ENCODE measurements around the gene NPLOC4. TPM values are rescaled to one million over a fixed set of nuclear protein-coding genes. Genes with fewer than 3 reads are reported as not detected.
"Not testable (repeated sequence)": the region's sequence is repeated elsewhere in the genome, so short reads cannot be mapped to it uniquely, and the experiment has no call there.

The NPLOC4 gene
- total and polyA plus RNA-seq, 2 experiments from 2014 or later: 51.4 to 64.6 TPM

- DNase-seq: no peak
- Histone ChIP-seq H3K4me3 (no peak overlapping the region), H3K4me1 (ENCODE audit: insufficient read depth) (peaks cover under 1% of the 10 kb centered on the region; the same call in 1 of the 2 replicates), H3F3A (ENCODE audit: insufficient read depth) (no peaks in the 10 kb centered on the region), H3K79me2 (ENCODE audit: insufficient read depth) (peaks cover 23% of the 10 kb centered on the region), H3K36me3 (ENCODE audit: low read depth) (peaks cover 50% of the 10 kb centered on the region), H4K20me1 (ENCODE audit: insufficient read depth) (no peaks in the 10 kb centered on the region), H3K4me2 (ENCODE audit: unreplicated experiment) (no peak overlapping the region), H3K27ac (no peak overlapping the region), H3K9me3 (ENCODE audit: low read depth) (no peaks in the 10 kb centered on the region), H2AFZ (no peak overlapping the region), H3K9me2 (ENCODE audit: insufficient read depth) (no peaks in the 10 kb centered on the region), H3K9ac (no peak overlapping the region), H3K27me3 (replicated peaks; ENCODE audit: insufficient read depth) (no peaks in the 10 kb centered on the region)
- in situ Hi-C loops (cut with MboI): loop anchor here (10.0 kb wide), 1 partner anchor 65 kb away; the partner anchor contains the start of gene PDE6G
- WGBS, 2 experiments (ENCODE audit: low coverage in 1 of 2, low lambda C conversion rate in 2 of 2, missing lambda C conversion rate in 2 of 2): 94 to 97% methylated on average over 5 of the region's 5 CpGs
- TF ChIP-seq EZH2phosphoT487 (IDR thresholded peaks at IDR 0.05; ENCODE audit: insufficient read depth, low read depth) (no peak), EZH2 (IDR thresholded peaks at IDR 0.05; ENCODE audit: insufficient read depth, poor library complexity, severe bottlenecking) (no peak)
These were observed 47.3 kb downstream of the NPLOC4 start for GRCh38 chr17:81589612-81590011.

- H3K79me2 ChIP-seq (ENCODE audit: insufficient read depth): peaks cover 23% of the 10 kb centered on the region
- H3K9ac ChIP-seq: no peak overlapping the region
- H3K27me3 ChIP-seq (replicated peaks; ENCODE audit: insufficient read depth): no peaks in the 10 kb centered on the region
- H2AFZ ChIP-seq: no peak overlapping the region
- no peak for DNase-seq
- H3K9me2 ChIP-seq (ENCODE audit: insufficient read depth): no peaks in the 10 kb centered on the region
- no peaks in the 10 kb centered on the region for H4K20me1 ChIP-seq (ENCODE audit: insufficient read depth)
- peaks cover 69% of the 10 kb centered on the region for H3K36me3 ChIP-seq (ENCODE audit: low read depth)
- no peak overlapping the region for H3K4me3 ChIP-seq
- no peak for TF ChIP-seq EZH2phosphoT487 (IDR thresholded peaks at IDR 0.05; ENCODE audit: insufficient read depth, low read depth)
- TF ChIP-seq EZH2 (IDR thresholded peaks at IDR 0.05; ENCODE audit: insufficient read depth, poor library complexity, severe bottlenecking): no peak
- peaks cover 26% of the 10 kb centered on the region for H3F3A ChIP-seq (ENCODE audit: insufficient read depth)
- H3K4me2 ChIP-seq (ENCODE audit: unreplicated experiment): no peak overlapping the region
- in situ Hi-C loops (cut with MboI): no loop called here
- 72 to 86% methylated on average over 4 of the region's 4 CpGs for WGBS, 2 experiments (ENCODE audit: low coverage in 1 of 2, low lambda C conversion rate in 2 of 2, missing lambda C conversion rate in 2 of 2)
- H3K9me3 ChIP-seq (ENCODE audit: low read depth): no peaks in the 10 kb centered on the region
- no peak overlapping the region for H3K27ac ChIP-seq
- peaks cover 10% of the 10 kb centered on the region for H3K4me1 ChIP-seq (ENCODE audit: insufficient read depth)
These were observed 50.8 kb downstream of the NPLOC4 start for GRCh38 chr17:81586096-81586495.

GRCh38 chr17:81584771-81585170 lies 52.1 kb downstream of the NPLOC4 start:
- peaks cover 21% of the 10 kb centered on the region for H3K4me1 ChIP-seq (ENCODE audit: insufficient read depth)

GRCh38 chr17:81583589-81584342 lies 53.1 kb downstream of the NPLOC4 start:
- Histone ChIP-seq H3K4me1 (ENCODE audit: insufficient read depth) (peaks cover 31% of the 10 kb centered on the region), H3K27ac (no peak overlapping the region)

More at GRCh38 chr17:81584771-81585170, 52.1 kb downstream of the NPLOC4 start:
- H3K4me3 ChIP-seq; H3K4me2 ChIP-seq (ENCODE audit: unreplicated experiment); H2AFZ ChIP-seq; DNase-seq; H3K9me3 ChIP-seq (ENCODE audit: low read depth); in situ Hi-C loops (cut with MboI); H3K27ac ChIP-seq; H3K9ac ChIP-seq; H3K27me3 ChIP-seq (replicated peaks; ENCODE audit: insufficient read depth); H3K9me2 ChIP-seq (ENCODE audit: insufficient read depth); H4K20me1 ChIP-seq (ENCODE audit: insufficient read depth): not testable (repeated sequence)
- Histone ChIP-seq H3F3A (ENCODE audit: insufficient read depth) (peaks cover 26% of the 10 kb centered on the region), H3K79me2 (ENCODE audit: insufficient read depth) (peaks cover 34% of the 10 kb centered on the region), H3K36me3 (ENCODE audit: low read depth) (peaks cover 61% of the 10 kb centered on the region)
- WGBS, 2 experiments (ENCODE audit: low coverage in 1 of 2, low lambda C conversion rate in 2 of 2, missing lambda C conversion rate in 2 of 2): 93 to 94% methylated on average over 12 to 14 of the region's 14 CpGs

More at GRCh38 chr17:81583589-81584342, 53.1 kb downstream of the NPLOC4 start:
- Histone ChIP-seq H3K4me2 (ENCODE audit: unreplicated experiment) (no peak overlapping the region), H3F3A (ENCODE audit: insufficient read depth) (peaks cover 28% of the 10 kb centered on the region), H3K9me3 (ENCODE audit: low read depth) (no peaks in the 10 kb centered on the region), H3K9me2 (ENCODE audit: insufficient read depth) (no peaks in the 10 kb centered on the region), H4K20me1 (ENCODE audit: insufficient read depth) (no peaks in the 10 kb centered on the region), H2AFZ (no peak overlapping the region), H3K9ac (no peak overlapping the region), H3K79me2 (ENCODE audit: insufficient read depth) (peaks cover 43% of the 10 kb centered on the region), H3K27me3 (replicated peaks; ENCODE audit: insufficient read depth) (no peaks in the 10 kb centered on the region), H3K4me3 (no peak overlapping the region), H3K36me3 (ENCODE audit: low read depth) (peaks cover 53% of the 10 kb centered on the region)
- in situ Hi-C loops (cut with MboI): no loop called here
- 94 to 96% methylated on average over 6 of the region's 6 CpGs for WGBS, 2 experiments (ENCODE audit: low coverage in 1 of 2, low lambda C conversion rate in 2 of 2, missing lambda C conversion rate in 2 of 2)
- no peak for DNase-seq
- no peak for TF ChIP-seq EZH2phosphoT487 (IDR thresholded peaks at IDR 0.05; ENCODE audit: insufficient read depth, low read depth)
- no peak for TF ChIP-seq EZH2 (IDR thresholded peaks at IDR 0.05; ENCODE audit: insufficient read depth, poor library complexity, severe bottlenecking)

All from GM23248 (cell line).